ENCODE measurements around the gene GPANK1.
A peak's percentile ranks its signal among the peaks of the same experiment; 100 is the strongest.

Gene GPANK1

GRCh38 chr6:31701666-31702404 lies 37.0 kb upstream of the GPANK1 start:
- H3K79me2 ChIP-seq (ENCODE audit: insufficient read depth, low read length), result peaks cover 46% of the 10 kb centered on the region
- H3K9ac ChIP-seq (ENCODE audit: low read depth, low read length, poor library complexity, severe bottlenecking), result peak overlapping the region; percentile 88
- H2AFZ ChIP-seq (ENCODE audit: low read length), result no peak overlapping the region
- H3K4me2 ChIP-seq (ENCODE audit: low read depth, low read length, poor library complexity, severe bottlenecking), result peak overlapping the region; percentile 88
- H4K20me1 ChIP-seq (ENCODE audit: insufficient read depth, low read length, poor library complexity, severe bottlenecking), result peaks cover 15% of the 10 kb centered on the region
- H3K36me3 ChIP-seq (ENCODE audit: insufficient read depth, low read length), result peaks cover 1% of the 10 kb centered on the region; the same call in 1 of the 2 replicates
- H3F3A ChIP-seq (ENCODE audit: low read depth), result no peaks in the 10 kb centered on the region
- no peaks in the 10 kb centered on the region for H3K9me3 ChIP-seq (ENCODE audit: insufficient read depth, low read depth, low read length)
- no peak for TF ChIP-seq CTCF (conservative IDR thresholded peaks at IDR 0.05; ENCODE audit: low read length)
- no peak for TF ChIP-seq EZH2phosphoT487 (IDR thresholded peaks at IDR 0.05; ENCODE audit: borderline replicate concordance)
- no peaks in the 10 kb centered on the region for H3K9me2 ChIP-seq (replicated peaks; ENCODE audit: low read depth, low read length)
- H3K4me3 ChIP-seq (ENCODE audit: low read length, poor library complexity, severe bottlenecking), result peak overlapping the region; percentile 88
- H3K27me3 ChIP-seq (ENCODE audit: insufficient read depth, low read length, poor library complexity, severe bottlenecking), result no peaks in the 10 kb centered on the region
- H3K4me1 ChIP-seq (ENCODE audit: insufficient read depth, low read length, poor library complexity, severe bottlenecking), result peaks cover 24% of the 10 kb centered on the region

GRCh38 chr6:31700740-31701401 lies 36.1 kb upstream of the GPANK1 start:
- no peaks in the 10 kb centered on the region for H3F3A ChIP-seq (ENCODE audit: low read depth)
- peaks cover 46% of the 10 kb centered on the region for H3K79me2 ChIP-seq (ENCODE audit: insufficient read depth, low read length)
- H2AFZ ChIP-seq (ENCODE audit: low read length), result no peak overlapping the region
- H3K4me1 ChIP-seq (ENCODE audit: insufficient read depth, low read length, poor library complexity, severe bottlenecking), result peaks cover 24% of the 10 kb centered on the region
- no peak for TF ChIP-seq CTCF (conservative IDR thresholded peaks at IDR 0.05; ENCODE audit: low read length)
- no peak for TF ChIP-seq EZH2phosphoT487 (IDR thresholded peaks at IDR 0.05; ENCODE audit: borderline replicate concordance)
- no peaks in the 10 kb centered on the region for H3K27me3 ChIP-seq (ENCODE audit: insufficient read depth, low read length, poor library complexity, severe bottlenecking)
- peaks cover 15% of the 10 kb centered on the region for H4K20me1 ChIP-seq (ENCODE audit: insufficient read depth, low read length, poor library complexity, severe bottlenecking)
- no peaks in the 10 kb centered on the region for H3K9me2 ChIP-seq (replicated peaks; ENCODE audit: low read depth, low read length)
- H3K9ac ChIP-seq (ENCODE audit: low read depth, low read length, poor library complexity, severe bottlenecking), result peak overlapping the region; percentile 88
- peaks cover 5% of the 10 kb centered on the region; the same call in 1 of the 2 replicates for H3K36me3 ChIP-seq (ENCODE audit: insufficient read depth, low read length)
- no peaks in the 10 kb centered on the region for H3K9me3 ChIP-seq (ENCODE audit: insufficient read depth, low read depth, low read length)
- H3K4me2 ChIP-seq (ENCODE audit: low read depth, low read length, poor library complexity, severe bottlenecking), result peak overlapping the region; percentile 88
- H3K4me3 ChIP-seq (ENCODE audit: low read length, poor library complexity, severe bottlenecking), result peak overlapping the region; percentile 88

- Histone ChIP-seq H3F3A (ENCODE audit: low read depth) (no peaks in the 10 kb centered on the region), H3K4me1 (ENCODE audit: insufficient read depth, low read length, poor library complexity, severe bottlenecking) (peaks cover 24% of the 10 kb centered on the region), H3K79me2 (ENCODE audit: insufficient read depth, low read length) (peaks cover 44% of the 10 kb centered on the region), H3K9ac (ENCODE audit: low read depth, low read length, poor library complexity, severe bottlenecking) (peak overlapping the region; percentile 29), H4K20me1 (ENCODE audit: insufficient read depth, low read length, poor library complexity, severe bottlenecking) (peaks cover 15% of the 10 kb centered on the region), H3K9me3 (ENCODE audit: insufficient read depth, low read depth, low read length) (no peaks in the 10 kb centered on the region), H3K27me3 (ENCODE audit: insufficient read depth, low read length, poor library complexity, severe bottlenecking) (no peaks in the 10 kb centered on the region), H3K4me2 (ENCODE audit: low read depth, low read length, poor library complexity, severe bottlenecking) (peak overlapping the region; percentile 10), H3K9me2 (replicated peaks; ENCODE audit: low read depth, low read length) (no peaks in the 10 kb centered on the region), H2AFZ (ENCODE audit: low read length) (no peak overlapping the region), H3K36me3 (ENCODE audit: insufficient read depth, low read length) (peaks cover 33% of the 10 kb centered on the region; the same call in 1 of the 2 replicates), H3K4me3 (ENCODE audit: low read length, poor library complexity, severe bottlenecking) (no peak overlapping the region)
- no peak for TF ChIP-seq CTCF (conservative IDR thresholded peaks at IDR 0.05; ENCODE audit: low read length)
- TF ChIP-seq EZH2phosphoT487 (IDR thresholded peaks at IDR 0.05; ENCODE audit: borderline replicate concordance), result no peak
Measured at GRCh38 chr6:31697555-31697954, 32.8 kb upstream of the GPANK1 start.

Data from Loucy (cell line).